Testis (tissue), 2 donors: ENCODE results near the gene TMIGD3.

ENCODE experiments used
- CTCF ChIP-seq, 3 experiments: fragments of 450-650 bp in 2 of 3; fragments of 200-600 bp in 1 of 3; sonication (generic) in 1 of 3; IDR thresholded peaks; one replicate each; pipeline ENCODE4 v1.5.1; 2016 to 2019; ENCODE audit warnings: antibody characterized with exemption in 3 of 3, mild to moderate bottlenecking in 2 of 3, moderate library complexity in 1 of 3
- POLR2A ChIP-seq: fragments of 450-650 bp; IDR thresholded peaks from one replicate; pipeline ENCODE4 v1.6.1; 2017; ENCODE audit warnings: antibody characterized with exemption, mild to moderate bottlenecking, moderate library complexity

- TF ChIP-seq POLR2A, result no peak
- TF ChIP-seq CTCF (IDR thresholded peaks at IDR 0.05), result no peak
These were observed 35.3 kb downstream of the TMIGD3 start for GRCh38 chr1:111467865-111468716.
